Measurements from ENCODE around the gene SLC6A16.

The SLC6A16 gene

DNA sequence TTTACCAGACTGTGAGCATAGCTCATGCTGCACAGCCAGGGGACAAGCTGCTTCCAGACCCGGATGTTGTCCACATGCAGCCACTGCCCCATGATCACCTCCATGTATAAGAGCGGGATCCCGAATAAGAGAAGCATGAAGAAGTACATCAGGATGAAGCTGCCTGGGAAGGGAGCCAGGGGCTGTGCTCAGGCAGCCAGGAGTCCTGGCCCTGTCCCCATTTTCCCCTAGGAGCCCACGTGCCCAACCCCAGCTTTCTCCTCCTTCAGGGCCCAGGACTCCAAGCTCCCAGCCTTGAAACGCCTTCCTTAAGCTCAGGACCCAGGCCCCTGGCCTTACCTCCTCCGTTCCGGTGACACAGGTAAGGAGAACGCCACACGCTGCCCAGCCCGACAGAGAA, 69.3 kb downstream of the SLC6A16 start:
- in situ Hi-C loops (cut with MboI; ENCODE audit: low pct_unique_long_range_greater_than_20kb, low sequenced_read_pairs, unreplicated experiment) = no loop called here
- TF ChIP-seq, protein P1, sequence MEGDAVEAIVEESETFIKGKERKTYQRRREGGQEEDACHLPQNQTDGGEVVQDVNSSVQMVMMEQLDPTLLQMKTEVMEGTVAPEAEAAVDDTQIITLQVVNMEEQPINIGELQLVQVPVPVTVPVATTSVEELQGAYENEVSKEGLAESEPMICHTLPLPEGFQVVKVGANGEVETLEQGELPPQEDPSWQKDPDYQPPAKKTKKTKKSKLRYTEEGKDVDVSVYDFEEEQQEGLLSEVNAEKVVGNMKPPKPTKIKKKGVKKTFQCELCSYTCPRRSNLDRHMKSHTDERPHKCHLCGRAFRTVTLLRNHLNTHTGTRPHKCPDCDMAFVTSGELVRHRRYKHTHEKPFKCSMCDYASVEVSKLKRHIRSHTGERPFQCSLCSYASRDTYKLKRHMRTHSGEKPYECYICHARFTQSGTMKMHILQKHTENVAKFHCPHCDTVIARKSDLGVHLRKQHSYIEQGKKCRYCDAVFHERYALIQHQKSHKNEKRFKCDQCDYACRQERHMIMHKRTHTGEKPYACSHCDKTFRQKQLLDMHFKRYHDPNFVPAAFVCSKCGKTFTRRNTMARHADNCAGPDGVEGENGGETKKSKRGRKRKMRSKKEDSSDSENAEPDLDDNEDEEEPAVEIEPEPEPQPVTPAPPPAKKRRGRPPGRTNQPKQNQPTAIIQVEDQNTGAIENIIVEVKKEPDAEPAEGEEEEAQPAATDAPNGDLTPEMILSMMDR (IDR thresholded peaks at IDR 0.05; ENCODE audit: extremely low read depth, insufficient read depth, missing control alignments) = no peak
- DNase-seq (ENCODE audit: low spot score) = no peak

DNA sequence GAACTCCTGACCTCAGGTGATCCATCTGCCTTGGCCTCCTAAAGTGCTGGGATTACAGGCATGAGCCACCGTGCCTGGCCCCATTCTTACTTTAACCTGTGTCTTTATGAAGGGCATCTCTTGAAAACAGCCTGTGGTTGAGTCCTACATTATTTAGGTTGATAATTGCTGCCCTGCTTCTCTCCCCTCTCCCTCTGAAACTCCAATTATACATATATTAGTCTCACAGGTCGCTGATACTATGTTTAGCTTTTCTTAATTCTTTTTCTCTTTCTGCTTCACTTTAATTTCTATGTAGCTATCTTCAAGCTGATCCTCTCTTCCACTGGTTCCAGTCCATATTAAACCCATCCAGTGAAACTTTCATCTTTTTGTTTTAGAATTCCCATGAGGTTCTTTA, 75.1 kb downstream of the SLC6A16 start:
- in situ Hi-C loops (cut with MboI; ENCODE audit: low pct_unique_long_range_greater_than_20kb, low sequenced_read_pairs, unreplicated experiment) = no loop called here
- TF ChIP-seq, protein P1 (IDR thresholded peaks at IDR 0.05; ENCODE audit: extremely low read depth, insufficient read depth, missing control alignments) = no peak

GRCh38 chr19:49247676-49248075, 77.3 kb downstream of the SLC6A16 start:
- TF ChIP-seq, protein P1 (IDR thresholded peaks at IDR 0.05; ENCODE audit: extremely low read depth, insufficient read depth, missing control alignments) = no peak
- no peak for DNase-seq (ENCODE audit: low spot score)
- in situ Hi-C loops (cut with MboI; ENCODE audit: low pct_unique_long_range_greater_than_20kb, low sequenced_read_pairs, unreplicated experiment) = no loop called here

More for the DNA sequence above, 75.1 kb downstream of the SLC6A16 start:
- DNase-seq (ENCODE audit: low spot score) = no peak

- in situ Hi-C loops (cut with MboI; ENCODE audit: low pct_unique_long_range_greater_than_20kb, low sequenced_read_pairs, unreplicated experiment) = no loop called here
- TF ChIP-seq, protein P1 (IDR thresholded peaks at IDR 0.05; ENCODE audit: extremely low read depth, insufficient read depth, missing control alignments) = no peak
- DNase-seq (ENCODE audit: low spot score) = no peak
Observed at GRCh38 chr19:49244256-49244655, 80.7 kb downstream of the SLC6A16 start.

DNA sequence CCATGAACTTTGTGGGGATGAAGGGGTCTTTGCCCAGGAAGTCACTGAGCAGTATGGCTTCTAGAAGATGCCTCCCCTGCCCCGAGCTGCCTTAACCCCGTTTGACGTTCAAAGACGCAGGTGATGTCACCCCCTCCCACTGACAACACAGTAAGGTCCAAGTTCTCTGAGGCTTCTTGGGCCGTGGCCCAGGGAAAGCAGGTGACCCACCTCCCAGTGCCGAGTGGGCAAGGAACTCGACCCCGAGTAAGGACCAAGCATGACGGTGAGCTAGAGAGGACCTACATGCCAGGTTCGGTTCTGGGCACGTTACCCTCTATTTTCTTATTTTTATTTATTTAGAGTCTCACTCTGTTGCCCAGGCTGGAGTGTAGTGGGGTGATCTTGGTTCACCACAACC, 81.3 kb downstream of the SLC6A16 start:
- in situ Hi-C loops (cut with MboI; ENCODE audit: low pct_unique_long_range_greater_than_20kb, low sequenced_read_pairs, unreplicated experiment) = no loop called here
- DNase-seq (ENCODE audit: low spot score) = no peak

DNA sequence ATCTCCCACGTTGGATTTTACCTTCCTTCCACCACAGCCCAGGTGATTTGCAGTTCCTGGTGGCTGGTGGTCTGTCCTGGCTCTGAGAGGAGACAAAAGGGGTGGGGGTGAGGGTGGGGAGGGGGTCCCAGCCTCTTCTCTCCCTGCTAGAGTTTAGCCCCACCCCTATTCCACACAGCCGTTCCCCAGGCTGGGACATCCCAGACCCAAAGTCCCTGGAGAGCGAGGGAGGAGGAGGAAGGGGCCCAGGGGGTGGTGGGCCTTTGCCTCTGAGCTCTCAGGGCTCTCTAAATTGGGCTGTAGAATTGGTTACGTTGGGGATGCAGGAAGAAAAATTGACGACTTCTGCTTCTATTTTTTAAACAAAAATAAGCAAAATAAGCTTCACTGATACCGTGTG, 81.9 kb downstream of the SLC6A16 start:
- in situ Hi-C loops (cut with MboI; ENCODE audit: low pct_unique_long_range_greater_than_20kb, low sequenced_read_pairs, unreplicated experiment) = no loop called here
- TF ChIP-seq, protein P1 (IDR thresholded peaks at IDR 0.05; ENCODE audit: extremely low read depth, insufficient read depth, missing control alignments) = no peak
- no peak for DNase-seq (ENCODE audit: low spot score)

More for the DNA sequence above, 81.3 kb downstream of the SLC6A16 start:
- TF ChIP-seq, protein P1 (IDR thresholded peaks at IDR 0.05; ENCODE audit: extremely low read depth, insufficient read depth, missing control alignments) = no peak

- in situ Hi-C loops (cut with MboI; ENCODE audit: low pct_unique_long_range_greater_than_20kb, low sequenced_read_pairs, unreplicated experiment) = no loop called here
- TF ChIP-seq, protein P1 (IDR thresholded peaks at IDR 0.05; ENCODE audit: extremely low read depth, insufficient read depth, missing control alignments) = no peak
- no peak for DNase-seq (ENCODE audit: low spot score)
Observed at GRCh38 chr19:49241769-49242168, 83.2 kb downstream of the SLC6A16 start.
